AG09309 (cell line): Measurements from ENCODE around the gene CARS1.
"Not testable (repeated sequence)": the region's sequence is repeated elsewhere in the genome, so short reads cannot be mapped to it uniquely, and the experiment has no call there.

Source experiments
- DNase-seq: peaks from one replicate; pipeline ENCODE4 v3.0.0-alpha.2; 2010; ENCODE audit warnings: low read depth
- H3K4me3 ChIP-seq: 2 replicates; pipeline ENCODE4 v1.5.1; 2011; ENCODE audit warnings: mild to moderate bottlenecking, low read depth, low read length, moderate library complexity; ENCODE audit not compliant: control insufficient read depth
- CTCF ChIP-seq: IDR thresholded peaks from 2 replicates; pipeline ENCODE4 v1.5.1; 2011; ENCODE audit warnings: mild to moderate bottlenecking, low read depth, low read length, inconsistent platforms; ENCODE audit not compliant: insufficient read depth, control insufficient read depth; ENCODE audit errors: missing control alignments

The CARS1 gene

GRCh38 chr11:3074912-3075589 lies 17.8 kb upstream of the CARS1 start:
- no peak for TF ChIP-seq CTCF
- no peak for DNase-seq

GRCh38 chr11:3073029-3073435 lies 15.8 kb upstream of the CARS1 start:
- TF ChIP-seq CTCF = no peak
- DNase-seq = peak; percentile 53
- H3K4me3 ChIP-seq = no peak overlapping the region

More at GRCh38 chr11:3074912-3075589, 17.8 kb upstream of the CARS1 start:
- no peak overlapping the region for H3K4me3 ChIP-seq

GRCh38 chr11:3069425-3069824 lies 12.2 kb upstream of the CARS1 start:
- no peak for TF ChIP-seq CTCF
- H3K4me3 ChIP-seq = no peak overlapping the region
- DNase-seq = no peak

GRCh38 chr11:3066308-3066707 lies 9.1 kb upstream of the CARS1 start:
- H3K4me3 ChIP-seq, DNase-seq: not testable (repeated sequence)

GRCh38 chr11:3064709-3065108 lies 7.5 kb upstream of the CARS1 start:
- not testable (repeated sequence) for DNase-seq, H3K4me3 ChIP-seq

- not testable (repeated sequence) for H3K4me3 ChIP-seq, DNase-seq
Measured at GRCh38 chr11:3063876-3064275, 6.7 kb upstream of the CARS1 start.

GRCh38 chr11:3063432-3063831 lies 6.2 kb upstream of the CARS1 start:
- DNase-seq = not testable (repeated sequence)

GRCh38 chr11:3060436-3061025 lies 3.3 kb upstream of the CARS1 start:
- DNase-seq = no peak
- TF ChIP-seq CTCF = no peak
- no peak overlapping the region for H3K4me3 ChIP-seq

More at GRCh38 chr11:3063432-3063831, 6.2 kb upstream of the CARS1 start:
- not testable (repeated sequence) for H3K4me3 ChIP-seq
